Sigmoid colon (tissue), 4 donors: Measurements from ENCODE around the gene CCDC24.

ENCODE experiments used
- CTCF ChIP-seq, 4 experiments: fragments of 450-650 bp in 3 of 4; fragments of 200-600 bp in 1 of 4; IDR thresholded peaks; one replicate each; pipeline ENCODE4 v1.5.1; 2016 to 2019; ENCODE audit warnings: antibody characterized with exemption in 4 of 4, mild to moderate bottlenecking in 3 of 4, moderate library complexity in 2 of 4
- EP300 ChIP-seq, 4 donors: sonication (generic); formaldehyde crosslinking; IDR thresholded peaks; one replicate each; pipeline ENCODE4 v1.6.1; 2017; ENCODE audit warnings: antibody characterized with exemption in 4 of 4
- POLR2AphosphoS5 ChIP-seq, 4 donors: sonication (generic); formaldehyde crosslinking; IDR thresholded peaks; one replicate each; pipeline ENCODE4 v1.6.1; 2017; ENCODE audit warnings: antibody characterized with exemption in 4 of 4

- TF ChIP-seq POLR2AphosphoS5 (IDR thresholded peaks at IDR 0.05) (no peak), CTCF (IDR thresholded peaks at IDR 0.05) (no peak), EP300 (IDR thresholded peaks at IDR 0.05) (no peak)
Measured at GRCh38 chr1:43996733-43997115, 5.3 kb downstream of the CCDC24 start.
